Aorta (tissue), 5 donors: ENCODE results near the gene CASP14. TPM values are rescaled to one million over a fixed set of nuclear protein-coding genes. Genes with fewer than 3 reads are reported as not detected.

Experiments
- ATAC-seq: fragments of 200-7000 bp; cut with Tn5 transposase; one replicate; pipeline ENCODE4 v1.9.1; 2022; ENCODE audit warnings: moderate library complexity; ENCODE audit not compliant: low FRiP score
- DNase-seq, 2 donors: peaks; one replicate each; pipeline ENCODE4 v3.0.0-alpha.2; 2020
- H3K27ac ChIP-seq, 2 donors: one replicate each; pipeline ENCODE4 v1.5.1; 2013; ENCODE audit warnings: low read length in 2 of 2, mild to moderate bottlenecking in 2 of 2, moderate library complexity in 2 of 2, control low read depth in 1 of 2, inconsistent platforms in 1 of 2, low read depth in 1 of 2
- H3K27me3 ChIP-seq, 2 donors: one replicate each; pipeline ENCODE4 v1.6.1; 2013; ENCODE audit warnings: control low read depth in 1 of 2, low read length in 1 of 2, mild to moderate bottlenecking in 1 of 2, moderate library complexity in 1 of 2; ENCODE audit not compliant: insufficient read depth in 2 of 2, control insufficient read depth in 1 of 2
- H3K36me3 ChIP-seq, 2 donors: one replicate each; pipeline ENCODE4 v1.6.1; 2013; ENCODE audit warnings: control low read depth in 1 of 2, low read length in 1 of 2, mild to moderate bottlenecking in 1 of 2; ENCODE audit not compliant: insufficient read depth in 2 of 2, control insufficient read depth in 1 of 2
- H3K4me1 ChIP-seq, 2 donors: one replicate each; pipeline ENCODE4 v1.6.1; 2013; ENCODE audit warnings: low read length in 2 of 2, control low read depth in 1 of 2, mild to moderate bottlenecking in 1 of 2, moderate library complexity in 1 of 2; ENCODE audit not compliant: insufficient read depth in 2 of 2, control insufficient read depth in 1 of 2
- H3K4me3 ChIP-seq, 2 donors: one replicate each; pipeline ENCODE4 v1.5.1; 2013; ENCODE audit warnings: low read length in 2 of 2, control low read depth in 1 of 2, mild to moderate bottlenecking in 1 of 2
- H3K9me3 ChIP-seq: one replicate; pipeline ENCODE4 v1.6.1; 2013; ENCODE audit warnings: mild to moderate bottlenecking, low read length; ENCODE audit not compliant: control insufficient read depth
- WGBS, 2 donors: extraction: QIAGEN DNeasy Blood & Tissue Kit; methylation state at CpG; one replicate each; pipeline ENCODE4 v1.1.7; 2013; 5-methylcytosine and 5-hydroxymethylcytosine counted together
- intact Hi-C, 2 donors: fragments of 100-400 bp; cut with DNase I; formaldehyde crosslinking; loops; one replicate each; pipeline versions ENCODE4 v1.14.2 to v1.15.0; 2022
- polyA plus RNA-seq, 2 donors: library from polyadenylated mRNA; stranded (reverse); fragments of 200-250 nt; gene quantifications; one replicate each; pipeline ENCODE4 v1.2.3, GENCODE V29; 2013
- total RNA-seq, 2 donors: library from RNA; stranded (reverse); fragmentation: NEBNext Ultra II Directional; extraction: Animal tissue kit (Norgen Biotek cat#: 25700); gene quantifications; one replicate each; pipeline ENCODE4 v1.2.1, GENCODE V29; 2021
- donor health status: healthy with polysubstance abuse.
- donor health status: Bipolar disorder and iron deficiency.
- donor health status: DM: no; HTN: no; CAD: no.
- donor health status: DM: no; HTN: no; CAD: no.
- donor health status: DM: yes; HTN: yes; CAD: no.

CASP14 gene
- total and polyA plus RNA-seq, 4 donors: not detected

- intact Hi-C loops: no loop called here
- ATAC-seq (no peak), DNase-seq (no peak)
- H3K27ac ChIP-seq: no peak overlapping the region
- no peaks in the 10 kb centered on the region for H3K36me3 ChIP-seq
- no peak overlapping the region for H3K4me3 ChIP-seq
- WGBS, 2 donors: 43 to 49% methylated on average over 2 of the region's 2 CpGs
- H3K9me3 ChIP-seq: no peaks in the 10 kb centered on the region
- no peaks in the 10 kb centered on the region for H3K4me1 ChIP-seq
- H3K27me3 ChIP-seq: no peaks in the 10 kb centered on the region
Observed at GRCh38 chr19:15025217-15025616, 24.1 kb upstream of the CASP14 start.

- H3K27ac ChIP-seq: no peak overlapping the region
- H3K4me1 ChIP-seq: no peaks in the 10 kb centered on the region
- no peaks in the 10 kb centered on the region for H3K9me3 ChIP-seq
- ATAC-seq (no peak), DNase-seq (no peak)
- intact Hi-C loops: no loop called here
- H3K27me3 ChIP-seq: no peaks in the 10 kb centered on the region
- no peaks in the 10 kb centered on the region for H3K36me3 ChIP-seq
- no peak overlapping the region for H3K4me3 ChIP-seq
- WGBS, 2 donors: 70% methylated on average over 5 of the region's 5 CpGs
Observed at GRCh38 chr19:15028490-15028889, 20.8 kb upstream of the CASP14 start.

GRCh38 chr19:15031675-15032074 is 17.6 kb upstream of the CASP14 start:
- intact Hi-C loops: no loop called here
- H3K9me3 ChIP-seq: no peaks in the 10 kb centered on the region
- H3K36me3 ChIP-seq: no peaks in the 10 kb centered on the region
- no peak overlapping the region for H3K27ac ChIP-seq
- no peaks in the 10 kb centered on the region for H3K27me3 ChIP-seq
- 59 to 65% methylated on average over 1 of the region's 1 CpG for WGBS, 2 donors
- ATAC-seq: no peak
- no peak for DNase-seq
- no peak overlapping the region for H3K4me3 ChIP-seq
- no peaks in the 10 kb centered on the region for H3K4me1 ChIP-seq

GRCh38 chr19:15035795-15036311 is 13.4 kb upstream of the CASP14 start:
- Histone ChIP-seq H3K4me1 (no peaks in the 10 kb centered on the region), H3K36me3 (no peaks in the 10 kb centered on the region), H3K9me3 (no peaks in the 10 kb centered on the region), H3K27me3 (no peaks in the 10 kb centered on the region), H3K27ac (no peak overlapping the region), H3K4me3 (no peak overlapping the region)
- intact Hi-C loops: no loop called here
- 44 to 62% methylated on average over 1 of the region's 1 CpG for WGBS, 2 donors
- ATAC-seq: no peak
- DNase-seq: no peak

- Histone ChIP-seq H3K36me3 (no peaks in the 10 kb centered on the region), H3K27ac (no peak overlapping the region), H3K9me3 (no peaks in the 10 kb centered on the region), H3K27me3 (no peaks in the 10 kb centered on the region), H3K4me3 (no peak overlapping the region), H3K4me1 (no peaks in the 10 kb centered on the region)
- DNase-seq (no peak), ATAC-seq (no peak)
- intact Hi-C loops: no loop called here
- 48 to 53% methylated on average over 4 of the region's 4 CpGs for WGBS, 2 donors
Observed at GRCh38 chr19:15037586-15037985, 11.7 kb upstream of the CASP14 start.

GRCh38 chr19:15038294-15038693 is 11.0 kb upstream of the CASP14 start:
- no peaks in the 10 kb centered on the region for H3K9me3 ChIP-seq
- no peaks in the 10 kb centered on the region for H3K27me3 ChIP-seq
- ATAC-seq (no peak), DNase-seq (no peak)
- no peaks in the 10 kb centered on the region for H3K4me1 ChIP-seq
- 71 to 79% methylated on average over 3 of the region's 3 CpGs for WGBS, 2 donors
- H3K36me3 ChIP-seq: no peaks in the 10 kb centered on the region
- H3K27ac ChIP-seq: no peak overlapping the region
- H3K4me3 ChIP-seq: no peak overlapping the region
- intact Hi-C loops: no loop called here

- Histone ChIP-seq H3K4me3 (no peak overlapping the region), H3K27ac (no peak overlapping the region), H3K9me3 (no peaks in the 10 kb centered on the region), H3K27me3 (no peaks in the 10 kb centered on the region), H3K36me3 (no peaks in the 10 kb centered on the region), H3K4me1 (no peaks in the 10 kb centered on the region)
- WGBS, 2 donors: 74 to 83% methylated on average over 1 of the region's 1 CpG
- intact Hi-C loops: no loop called here
- DNase-seq: no peak
- ATAC-seq: no peak
Observed at GRCh38 chr19:15042003-15042402, 7.3 kb upstream of the CASP14 start.

- intact Hi-C loops: no loop called here
- H3K36me3 ChIP-seq: no peaks in the 10 kb centered on the region
- no peak overlapping the region for H3K27ac ChIP-seq
- no peak overlapping the region for H3K4me3 ChIP-seq
- WGBS, 2 donors: 84 to 91% methylated on average over 2 of the region's 2 CpGs
- DNase-seq (no peak), ATAC-seq (no peak)
- H3K9me3 ChIP-seq: no peaks in the 10 kb centered on the region
- no peaks in the 10 kb centered on the region for H3K4me1 ChIP-seq
- H3K27me3 ChIP-seq: no peaks in the 10 kb centered on the region
Observed at GRCh38 chr19:15042826-15043225, 6.5 kb upstream of the CASP14 start.

GRCh38 chr19:15045506-15045905 is 3.8 kb upstream of the CASP14 start:
- Histone ChIP-seq H3K27me3 (no peaks in the 10 kb centered on the region), H3K9me3 (no peaks in the 10 kb centered on the region), H3K4me1 (no peaks in the 10 kb centered on the region), H3K4me3 (no peak overlapping the region), H3K27ac (no peak overlapping the region), H3K36me3 (no peaks in the 10 kb centered on the region)
- ATAC-seq (no peak), DNase-seq (no peak)
- intact Hi-C loops: no loop called here
- WGBS, 2 donors: 53% methylated on average over 3 of the region's 3 CpGs
